ENCODE measurements around the gene FASLG.
"Not testable (repeated sequence)": the region's sequence is repeated elsewhere in the genome, so short reads cannot be mapped to it uniquely, and the experiment has no call there.

FASLG gene

GRCh38 chr1:172680244-172680643 lies 21.3 kb downstream of the FASLG start:
- Histone ChIP-seq H3K36me3 (no peaks in the 10 kb centered on the region), H3K9me3 (no peaks in the 10 kb centered on the region), H3K4me1 (no peaks in the 10 kb centered on the region), H3K4me3 (ENCODE audit: low read depth, low read length) (no peak overlapping the region), H3K27me3 (no peaks in the 10 kb centered on the region)
- TF ChIP-seq CTCF (IDR thresholded peaks at IDR 0.05; ENCODE audit: low read depth, low read length) = no peak
- DNase-seq = no peak

- no peak overlapping the region for H3K4me3 ChIP-seq (ENCODE audit: low read depth, low read length)
- H3K27me3 ChIP-seq = no peaks in the 10 kb centered on the region
- TF ChIP-seq CTCF (IDR thresholded peaks at IDR 0.05; ENCODE audit: low read depth, low read length) = no peak
- no peaks in the 10 kb centered on the region for H3K4me1 ChIP-seq
- no peaks in the 10 kb centered on the region for H3K9me3 ChIP-seq
- no peak for DNase-seq
- no peaks in the 10 kb centered on the region for H3K36me3 ChIP-seq
These were observed 21.9 kb downstream of the FASLG start for GRCh38 chr1:172680733-172681275.

GRCh38 chr1:172682812-172683211 lies 23.9 kb downstream of the FASLG start:
- no peak for TF ChIP-seq CTCF (IDR thresholded peaks at IDR 0.05; ENCODE audit: low read depth, low read length)
- no peak for DNase-seq
- no peaks in the 10 kb centered on the region for H3K4me1 ChIP-seq
- H3K9me3 ChIP-seq = no peaks in the 10 kb centered on the region
- no peaks in the 10 kb centered on the region for H3K27me3 ChIP-seq
- no peak overlapping the region for H3K4me3 ChIP-seq (ENCODE audit: low read depth, low read length)
- H3K36me3 ChIP-seq = no peaks in the 10 kb centered on the region

GRCh38 chr1:172686143-172686542 lies 27.2 kb downstream of the FASLG start:
- Histone ChIP-seq H3K36me3 (no peaks in the 10 kb centered on the region), H3K9me3 (no peaks in the 10 kb centered on the region), H3K27me3 (no peaks in the 10 kb centered on the region), H3K4me1 (no peaks in the 10 kb centered on the region), H3K4me3 (ENCODE audit: low read depth, low read length) (no peak overlapping the region)
- TF ChIP-seq CTCF (IDR thresholded peaks at IDR 0.05; ENCODE audit: low read depth, low read length) = no peak
- DNase-seq = no peak

- not testable (repeated sequence) for H3K27me3 ChIP-seq; DNase-seq; H3K36me3 ChIP-seq; H3K4me3 ChIP-seq (ENCODE audit: low read depth, low read length); H3K4me1 ChIP-seq; H3K9me3 ChIP-seq
These were observed 29.7 kb downstream of the FASLG start for GRCh38 chr1:172688428-172689085.

- H3K27me3 ChIP-seq; H3K36me3 ChIP-seq; H3K4me3 ChIP-seq (ENCODE audit: low read depth, low read length); DNase-seq; H3K4me1 ChIP-seq; H3K9me3 ChIP-seq: not testable (repeated sequence)
These were observed 32.0 kb downstream of the FASLG start for GRCh38 chr1:172690925-172691324.

- H3K9me3 ChIP-seq = no peaks in the 10 kb centered on the region
- no peak for DNase-seq
- peaks cover 4% of the 10 kb centered on the region; the same call in 1 of the 2 replicates for H3K27me3 ChIP-seq
- H3K4me1 ChIP-seq = no peaks in the 10 kb centered on the region
- no peak overlapping the region for H3K4me3 ChIP-seq (ENCODE audit: low read depth, low read length)
- no peaks in the 10 kb centered on the region for H3K36me3 ChIP-seq
- TF ChIP-seq CTCF (IDR thresholded peaks at IDR 0.05; ENCODE audit: low read depth, low read length) = no peak
These were observed 38.7 kb downstream of the FASLG start for GRCh38 chr1:172697534-172698002.
